CD4-positive, alpha-beta T cell treated with Interleukin-21 for 1 hour (primary cell): ENCODE results near the gene COL5A2.

Source experiments
- DNase-seq: peaks from one replicate; pipeline ENCODE4 v3.0.0-alpha.2; 2020

The COL5A2 gene

GRCh38 chr2:189046320-189046719 is 133.2 kb downstream of the COL5A2 start:
- no peak for DNase-seq

GRCh38 chr2:189045836-189046235 is 133.7 kb downstream of the COL5A2 start:
- DNase-seq, result no peak

- no peak for DNase-seq
Observed at GRCh38 chr2:189037518-189037917, 142.0 kb downstream of the COL5A2 start.

GRCh38 chr2:189024901-189025618 is 154.5 kb downstream of the COL5A2 start:
- DNase-seq, result no peak

- DNase-seq, result no peak
Observed at GRCh38 chr2:189022492-189022891, 157.1 kb downstream of the COL5A2 start.

GRCh38 chr2:189022053-189022481 is 157.5 kb downstream of the COL5A2 start:
- no peak for DNase-seq

- no peak for DNase-seq
Observed at GRCh38 chr2:189020179-189020578, 159.4 kb downstream of the COL5A2 start.

- DNase-seq, result no peak
Observed at GRCh38 chr2:189018631-189019030, 160.9 kb downstream of the COL5A2 start.

- DNase-seq, result no peak
Observed at GRCh38 chr2:189016311-189016861, 163.2 kb downstream of the COL5A2 start.

GRCh38 chr2:189015359-189015758 is 164.2 kb downstream of the COL5A2 start:
- DNase-seq, result no peak

- no peak for DNase-seq
Observed at GRCh38 chr2:189014449-189015138, 165.0 kb downstream of the COL5A2 start.

GRCh38 chr2:189013671-189014448 is 165.7 kb downstream of the COL5A2 start:
- DNase-seq, result no peak

GRCh38 chr2:189013031-189013430 is 166.5 kb downstream of the COL5A2 start:
- no peak for DNase-seq

GRCh38 chr2:189012351-189012750 is 167.2 kb downstream of the COL5A2 start:
- no peak for DNase-seq

- no peak for DNase-seq
Observed at GRCh38 chr2:189010536-189010935, 169.0 kb downstream of the COL5A2 start.

GRCh38 chr2:189008555-189009262 is 170.9 kb downstream of the COL5A2 start:
- DNase-seq, result no peak

- no peak for DNase-seq
Observed at GRCh38 chr2:189002079-189002478, 177.5 kb downstream of the COL5A2 start.

- no peak for DNase-seq
Observed at GRCh38 chr2:189000221-189000620, 179.3 kb downstream of the COL5A2 start.

GRCh38 chr2:188997263-188997662 is 182.3 kb downstream of the COL5A2 start:
- DNase-seq, result no peak

GRCh38 chr2:188993247-188993646 is 186.3 kb downstream of the COL5A2 start:
- DNase-seq, result no peak

- no peak for DNase-seq
Observed at GRCh38 chr2:188986839-188987238, 192.7 kb downstream of the COL5A2 start.

GRCh38 chr2:188984680-188985079 is 194.9 kb downstream of the COL5A2 start:
- DNase-seq, result no peak

- no peak for DNase-seq
Observed at GRCh38 chr2:188984065-188984491, 195.5 kb downstream of the COL5A2 start.
